ENCODE data around the gene RPS26.

DNA sequence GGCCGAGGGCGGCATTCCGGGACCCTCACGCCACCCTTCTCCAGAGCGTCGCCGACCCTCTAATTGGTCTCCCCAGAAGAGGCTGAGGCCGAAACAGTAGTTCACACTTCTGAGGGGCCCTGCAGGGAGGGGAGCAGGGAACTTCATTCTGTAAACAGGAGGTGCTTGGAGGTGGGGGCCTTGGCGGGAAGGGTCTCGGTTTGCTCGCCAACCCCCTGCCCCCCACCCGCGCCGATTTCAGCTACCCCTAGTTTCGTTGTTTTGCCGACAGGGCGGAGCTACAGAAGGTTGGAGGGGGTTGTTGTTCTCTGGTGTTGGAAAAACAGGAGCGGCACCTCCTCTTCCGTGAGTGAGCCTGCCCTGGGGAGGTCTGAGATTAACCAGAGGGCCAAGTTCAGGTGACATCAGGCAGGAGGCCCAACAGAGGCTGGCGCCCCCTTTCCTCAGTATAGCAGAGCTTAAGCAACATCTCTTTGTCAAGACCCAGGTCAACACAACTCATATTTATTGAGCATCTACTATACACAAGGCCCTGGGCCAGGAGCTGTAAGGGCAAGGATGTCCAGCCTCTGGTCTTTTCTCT is 38.9 kb downstream of the RPS26 start:
- TF ChIP-seq, protein P1, sequence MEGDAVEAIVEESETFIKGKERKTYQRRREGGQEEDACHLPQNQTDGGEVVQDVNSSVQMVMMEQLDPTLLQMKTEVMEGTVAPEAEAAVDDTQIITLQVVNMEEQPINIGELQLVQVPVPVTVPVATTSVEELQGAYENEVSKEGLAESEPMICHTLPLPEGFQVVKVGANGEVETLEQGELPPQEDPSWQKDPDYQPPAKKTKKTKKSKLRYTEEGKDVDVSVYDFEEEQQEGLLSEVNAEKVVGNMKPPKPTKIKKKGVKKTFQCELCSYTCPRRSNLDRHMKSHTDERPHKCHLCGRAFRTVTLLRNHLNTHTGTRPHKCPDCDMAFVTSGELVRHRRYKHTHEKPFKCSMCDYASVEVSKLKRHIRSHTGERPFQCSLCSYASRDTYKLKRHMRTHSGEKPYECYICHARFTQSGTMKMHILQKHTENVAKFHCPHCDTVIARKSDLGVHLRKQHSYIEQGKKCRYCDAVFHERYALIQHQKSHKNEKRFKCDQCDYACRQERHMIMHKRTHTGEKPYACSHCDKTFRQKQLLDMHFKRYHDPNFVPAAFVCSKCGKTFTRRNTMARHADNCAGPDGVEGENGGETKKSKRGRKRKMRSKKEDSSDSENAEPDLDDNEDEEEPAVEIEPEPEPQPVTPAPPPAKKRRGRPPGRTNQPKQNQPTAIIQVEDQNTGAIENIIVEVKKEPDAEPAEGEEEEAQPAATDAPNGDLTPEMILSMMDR (IDR thresholded peaks at IDR 0.05; ENCODE audit: insufficient read depth, low read depth, low read length) = no peak
- TF ChIP-seq EZH2 (IDR thresholded peaks at IDR 0.05; ENCODE audit: insufficient read depth, low read length) = no peak
